ENCODE results near the gene AMDHD2.

DNA sequence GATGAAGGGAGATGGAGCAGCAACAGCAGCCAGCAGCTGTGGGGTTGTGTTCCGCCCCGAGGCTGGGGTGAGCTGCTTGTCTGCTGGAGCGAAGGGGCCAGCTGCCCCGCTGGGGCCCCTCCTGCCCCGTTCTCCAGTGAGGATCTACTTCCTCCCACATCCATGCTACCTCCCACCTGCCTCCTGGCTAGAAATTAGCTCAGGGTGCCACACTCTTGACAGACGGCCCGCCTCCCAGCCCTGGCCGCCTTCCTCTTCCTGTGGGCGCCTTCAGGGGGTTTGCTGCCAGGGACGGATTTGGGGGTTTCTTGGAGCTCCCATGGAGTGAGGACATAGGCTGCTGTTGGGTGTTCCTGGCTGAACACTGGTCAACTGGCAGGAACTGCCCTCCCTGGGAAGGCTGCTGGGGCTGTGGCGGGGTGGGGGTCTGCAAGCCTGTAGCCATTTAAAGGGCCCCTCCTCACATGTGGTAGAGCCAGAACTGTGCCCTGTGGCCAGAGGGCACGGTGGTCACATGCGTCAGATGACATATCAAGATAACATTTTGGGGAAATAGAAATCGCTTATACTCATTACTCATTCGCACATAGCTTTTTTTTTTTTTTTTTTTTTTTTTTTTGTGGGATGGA is 32.2 kb upstream of the AMDHD2 start:
- TF ChIP-seq, protein P1, sequence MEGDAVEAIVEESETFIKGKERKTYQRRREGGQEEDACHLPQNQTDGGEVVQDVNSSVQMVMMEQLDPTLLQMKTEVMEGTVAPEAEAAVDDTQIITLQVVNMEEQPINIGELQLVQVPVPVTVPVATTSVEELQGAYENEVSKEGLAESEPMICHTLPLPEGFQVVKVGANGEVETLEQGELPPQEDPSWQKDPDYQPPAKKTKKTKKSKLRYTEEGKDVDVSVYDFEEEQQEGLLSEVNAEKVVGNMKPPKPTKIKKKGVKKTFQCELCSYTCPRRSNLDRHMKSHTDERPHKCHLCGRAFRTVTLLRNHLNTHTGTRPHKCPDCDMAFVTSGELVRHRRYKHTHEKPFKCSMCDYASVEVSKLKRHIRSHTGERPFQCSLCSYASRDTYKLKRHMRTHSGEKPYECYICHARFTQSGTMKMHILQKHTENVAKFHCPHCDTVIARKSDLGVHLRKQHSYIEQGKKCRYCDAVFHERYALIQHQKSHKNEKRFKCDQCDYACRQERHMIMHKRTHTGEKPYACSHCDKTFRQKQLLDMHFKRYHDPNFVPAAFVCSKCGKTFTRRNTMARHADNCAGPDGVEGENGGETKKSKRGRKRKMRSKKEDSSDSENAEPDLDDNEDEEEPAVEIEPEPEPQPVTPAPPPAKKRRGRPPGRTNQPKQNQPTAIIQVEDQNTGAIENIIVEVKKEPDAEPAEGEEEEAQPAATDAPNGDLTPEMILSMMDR (conservative IDR thresholded peaks at IDR 0.05; ENCODE audit: low read depth in 2 of 2), result no peak
- TF ChIP-seq, protein P2, sequence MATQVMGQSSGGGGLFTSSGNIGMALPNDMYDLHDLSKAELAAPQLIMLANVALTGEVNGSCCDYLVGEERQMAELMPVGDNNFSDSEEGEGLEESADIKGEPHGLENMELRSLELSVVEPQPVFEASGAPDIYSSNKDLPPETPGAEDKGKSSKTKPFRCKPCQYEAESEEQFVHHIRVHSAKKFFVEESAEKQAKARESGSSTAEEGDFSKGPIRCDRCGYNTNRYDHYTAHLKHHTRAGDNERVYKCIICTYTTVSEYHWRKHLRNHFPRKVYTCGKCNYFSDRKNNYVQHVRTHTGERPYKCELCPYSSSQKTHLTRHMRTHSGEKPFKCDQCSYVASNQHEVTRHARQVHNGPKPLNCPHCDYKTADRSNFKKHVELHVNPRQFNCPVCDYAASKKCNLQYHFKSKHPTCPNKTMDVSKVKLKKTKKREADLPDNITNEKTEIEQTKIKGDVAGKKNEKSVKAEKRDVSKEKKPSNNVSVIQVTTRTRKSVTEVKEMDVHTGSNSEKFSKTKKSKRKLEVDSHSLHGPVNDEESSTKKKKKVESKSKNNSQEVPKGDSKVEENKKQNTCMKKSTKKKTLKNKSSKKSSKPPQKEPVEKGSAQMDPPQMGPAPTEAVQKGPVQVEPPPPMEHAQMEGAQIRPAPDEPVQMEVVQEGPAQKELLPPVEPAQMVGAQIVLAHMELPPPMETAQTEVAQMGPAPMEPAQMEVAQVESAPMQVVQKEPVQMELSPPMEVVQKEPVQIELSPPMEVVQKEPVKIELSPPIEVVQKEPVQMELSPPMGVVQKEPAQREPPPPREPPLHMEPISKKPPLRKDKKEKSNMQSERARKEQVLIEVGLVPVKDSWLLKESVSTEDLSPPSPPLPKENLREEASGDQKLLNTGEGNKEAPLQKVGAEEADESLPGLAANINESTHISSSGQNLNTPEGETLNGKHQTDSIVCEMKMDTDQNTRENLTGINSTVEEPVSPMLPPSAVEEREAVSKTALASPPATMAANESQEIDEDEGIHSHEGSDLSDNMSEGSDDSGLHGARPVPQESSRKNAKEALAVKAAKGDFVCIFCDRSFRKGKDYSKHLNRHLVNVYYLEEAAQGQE (IDR thresholded peaks at IDR 0.05; ENCODE audit: unreplicated experiment), result no peak
- no peak for TF ChIP-seq EZH2 (IDR thresholded peaks at IDR 0.05; ENCODE audit: low read depth, unreplicated experiment)
- TF ChIP-seq EZH2phosphoT487 (IDR thresholded peaks at IDR 0.05; ENCODE audit: unreplicated experiment), result no peak
- no peak for TF ChIP-seq POLR2AphosphoS5 (IDR thresholded peaks at IDR 0.05; ENCODE audit: low read depth)
- no peak for TF ChIP-seq CREB1 (CRISPR knock-in tag; IDR thresholded peaks at IDR 0.05; ENCODE audit: low read depth)
- no peak for TF ChIP-seq JUNB (IDR thresholded peaks at IDR 0.05; ENCODE audit: unreplicated experiment)
- no peak for TF ChIP-seq ZNF114 (CRISPR knock-in tag; IDR thresholded peaks at IDR 0.05)
- TF ChIP-seq, protein P3, sequence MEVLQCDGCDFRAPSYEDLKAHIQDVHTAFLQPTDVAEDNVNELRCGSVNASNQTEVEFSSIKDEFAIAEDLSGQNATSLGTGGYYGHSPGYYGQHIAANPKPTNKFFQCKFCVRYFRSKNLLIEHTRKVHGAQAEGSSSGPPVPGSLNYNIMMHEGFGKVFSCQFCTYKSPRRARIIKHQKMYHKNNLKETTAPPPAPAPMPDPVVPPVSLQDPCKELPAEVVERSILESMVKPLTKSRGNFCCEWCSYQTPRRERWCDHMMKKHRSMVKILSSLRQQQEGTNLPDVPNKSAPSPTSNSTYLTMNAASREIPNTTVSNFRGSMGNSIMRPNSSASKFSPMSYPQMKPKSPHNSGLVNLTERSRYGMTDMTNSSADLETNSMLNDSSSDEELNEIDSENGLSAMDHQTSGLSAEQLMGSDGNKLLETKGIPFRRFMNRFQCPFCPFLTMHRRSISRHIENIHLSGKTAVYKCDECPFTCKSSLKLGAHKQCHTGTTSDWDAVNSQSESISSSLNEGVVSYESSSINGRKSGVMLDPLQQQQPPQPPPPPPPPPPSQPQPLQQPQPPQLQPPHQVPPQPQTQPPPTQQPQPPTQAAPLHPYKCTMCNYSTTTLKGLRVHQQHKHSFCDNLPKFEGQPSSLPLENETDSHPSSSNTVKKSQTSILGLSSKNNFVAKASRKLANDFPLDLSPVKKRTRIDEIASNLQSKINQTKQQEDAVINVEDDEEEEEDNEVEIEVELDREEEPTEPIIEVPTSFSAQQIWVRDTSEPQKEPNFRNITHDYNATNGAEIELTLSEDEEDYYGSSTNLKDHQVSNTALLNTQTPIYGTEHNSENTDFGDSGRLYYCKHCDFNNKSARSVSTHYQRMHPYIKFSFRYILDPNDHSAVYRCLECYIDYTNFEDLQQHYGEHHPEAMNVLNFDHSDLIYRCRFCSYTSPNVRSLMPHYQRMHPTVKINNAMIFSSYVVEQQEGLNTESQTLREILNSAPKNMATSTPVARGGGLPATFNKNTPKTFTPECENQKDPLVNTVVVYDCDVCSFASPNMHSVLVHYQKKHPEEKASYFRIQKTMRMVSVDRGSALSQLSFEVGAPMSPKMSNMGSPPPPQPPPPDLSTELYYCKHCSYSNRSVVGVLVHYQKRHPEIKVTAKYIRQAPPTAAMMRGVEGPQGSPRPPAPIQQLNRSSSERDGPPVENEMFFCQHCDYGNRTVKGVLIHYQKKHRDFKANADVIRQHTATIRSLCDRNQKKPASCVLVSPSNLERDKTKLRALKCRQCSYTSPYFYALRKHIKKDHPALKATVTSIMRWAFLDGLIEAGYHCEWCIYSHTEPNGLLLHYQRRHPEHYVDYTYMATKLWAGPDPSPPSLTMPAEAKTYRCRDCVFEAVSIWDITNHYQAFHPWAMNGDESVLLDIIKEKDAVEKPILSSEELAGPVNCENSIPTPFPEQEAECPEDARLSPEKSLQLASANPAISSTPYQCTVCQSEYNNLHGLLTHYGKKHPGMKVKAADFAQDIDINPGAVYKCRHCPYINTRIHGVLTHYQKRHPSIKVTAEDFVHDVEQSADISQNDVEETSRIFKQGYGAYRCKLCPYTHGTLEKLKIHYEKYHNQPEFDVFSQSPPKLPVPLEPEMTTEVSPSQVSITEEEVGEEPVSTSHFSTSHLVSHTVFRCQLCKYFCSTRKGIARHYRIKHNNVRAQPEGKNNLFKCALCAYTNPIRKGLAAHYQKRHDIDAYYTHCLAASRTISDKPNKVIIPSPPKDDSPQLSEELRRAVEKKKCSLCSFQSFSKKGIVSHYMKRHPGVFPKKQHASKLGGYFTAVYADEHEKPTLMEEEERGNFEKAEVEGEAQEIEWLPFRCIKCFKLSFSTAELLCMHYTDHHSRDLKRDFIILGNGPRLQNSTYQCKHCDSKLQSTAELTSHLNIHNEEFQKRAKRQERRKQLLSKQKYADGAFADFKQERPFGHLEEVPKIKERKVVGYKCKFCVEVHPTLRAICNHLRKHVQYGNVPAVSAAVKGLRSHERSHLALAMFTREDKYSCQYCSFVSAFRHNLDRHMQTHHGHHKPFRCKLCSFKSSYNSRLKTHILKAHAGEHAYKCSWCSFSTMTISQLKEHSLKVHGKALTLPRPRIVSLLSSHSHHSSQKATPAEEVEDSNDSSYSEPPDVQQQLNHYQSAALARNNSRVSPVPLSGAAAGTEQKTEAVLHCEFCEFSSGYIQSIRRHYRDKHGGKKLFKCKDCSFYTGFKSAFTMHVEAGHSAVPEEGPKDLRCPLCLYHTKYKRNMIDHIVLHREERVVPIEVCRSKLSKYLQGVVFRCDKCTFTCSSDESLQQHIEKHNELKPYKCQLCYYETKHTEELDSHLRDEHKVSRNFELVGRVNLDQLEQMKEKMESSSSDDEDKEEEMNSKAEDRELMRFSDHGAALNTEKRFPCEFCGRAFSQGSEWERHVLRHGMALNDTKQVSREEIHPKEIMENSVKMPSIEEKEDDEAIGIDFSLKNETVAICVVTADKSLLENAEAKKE (CRISPR knock-in tag; IDR thresholded peaks at IDR 0.05), result no peak
- TF ChIP-seq, protein P4, sequence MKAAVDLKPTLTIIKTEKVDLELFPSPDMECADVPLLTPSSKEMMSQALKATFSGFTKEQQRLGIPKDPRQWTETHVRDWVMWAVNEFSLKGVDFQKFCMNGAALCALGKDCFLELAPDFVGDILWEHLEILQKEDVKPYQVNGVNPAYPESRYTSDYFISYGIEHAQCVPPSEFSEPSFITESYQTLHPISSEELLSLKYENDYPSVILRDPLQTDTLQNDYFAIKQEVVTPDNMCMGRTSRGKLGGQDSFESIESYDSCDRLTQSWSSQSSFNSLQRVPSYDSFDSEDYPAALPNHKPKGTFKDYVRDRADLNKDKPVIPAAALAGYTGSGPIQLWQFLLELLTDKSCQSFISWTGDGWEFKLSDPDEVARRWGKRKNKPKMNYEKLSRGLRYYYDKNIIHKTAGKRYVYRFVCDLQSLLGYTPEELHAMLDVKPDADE (IDR thresholded peaks at IDR 0.05), result no peak
- TF ChIP-seq STAT1 (IDR thresholded peaks at IDR 0.05; ENCODE audit: unreplicated experiment), result no peak

Measured in GM23338 (cell line).